Measurements from ENCODE around the gene PARD6G.

GRCh38 chr18:80184243-80184772 is 63.0 kb downstream of the PARD6G start:
- no peak for TF ChIP-seq CTCF (IDR thresholded peaks at IDR 0.05; ENCODE audit: low read depth, low read length, poor library complexity, severe bottlenecking)
- TF ChIP-seq EZH2phosphoT487 (IDR thresholded peaks at IDR 0.05; ENCODE audit: borderline replicate concordance, low read length): no peak
